HEK293 (cell line): ENCODE data around the gene MCUR1.

Source experiments
- CTCF ChIP-seq: fragments of 450-650 bp; formaldehyde crosslinking; IDR thresholded peaks from 2 replicates; pipeline ENCODE4 v1.5.1; 2016; ENCODE audit warnings: missing biosample characterization, missing genetic modification characterization
- PRDM4 ChIP-seq: fragments of 450-650 bp; formaldehyde crosslinking; IDR thresholded peaks from 2 replicates; pipeline ENCODE4 v1.5.1; 2017; ENCODE audit warnings: missing biosample characterization, missing genetic modification characterization
- ZBTB7A ChIP-seq: fragments of 450-650 bp; formaldehyde crosslinking; IDR thresholded peaks from 2 replicates; pipeline ENCODE4 v1.5.1; 2016; ENCODE audit warnings: low read depth, missing biosample characterization, missing genetic modification characterization
- ZNF16 ChIP-seq: fragments of 450-650 bp; formaldehyde crosslinking; IDR thresholded peaks from 2 replicates; pipeline ENCODE4 v1.5.1; 2016; ENCODE audit warnings: low read depth, missing biosample characterization, missing genetic modification characterization

GRCh38 chr6:13760307-13761304, 53.8 kb downstream of the MCUR1 start:
- no peak for TF ChIP-seq CTCF (tag by site-specific recombination)
- TF ChIP-seq ZBTB7A (tag by site-specific recombination) = no peak
- no peak for TF ChIP-seq ZNF16 (tag by site-specific recombination)
- no peak for TF ChIP-seq PRDM4
